MCF 10A (cell line): ENCODE results near the gene RARS2. TPM values are rescaled to one million over a fixed set of nuclear protein-coding genes. Genes with fewer than 3 reads are reported as not detected.

Experiments
- BruUV-seq: library from RNA; stranded (reverse); fragments of 400-500 nt; replicated peaks from 2 replicates; lab custom pipeline; 2021; lab: Mats Ljungman, UMichigan
- CTCF ChIA-PET: fragments of 300-600 bp; sonication (Branson Sonifier 250); formaldehyde crosslinking; extraction: SDS; loops from one replicate; lab custom pipeline; 2021; ENCODE audit warnings: antibody characterized with exemption, inconsistent platforms; lab: Yijun Ruan, JAX
- POLR2A ChIA-PET: fragments of 300-600, 350-650 bp; sonication (Branson Sonifier 250); formaldehyde crosslinking; extraction: SDS; loops from one replicate; lab custom pipeline; 2020; ENCODE audit warnings: antibody characterized with exemption, inconsistent platforms; lab: Yijun Ruan, JAX
- DNase-seq: peaks from one replicate; pipeline ENCODE4 v3.0.0-alpha.2; 2018; ENCODE audit not compliant: unreplicated experiment
- H3K27ac Mint-ChIP-seq: one replicate; pipeline ENCODE4 v1.8.0; 2022; ENCODE audit warnings: mild to moderate bottlenecking, low read depth, mixed read lengths; ENCODE audit not compliant: unreplicated experiment
- H3K27me3 Mint-ChIP-seq: one replicate; pipeline ENCODE4 v1.8.0; 2022; ENCODE audit warnings: mixed read lengths; ENCODE audit not compliant: insufficient read depth, unreplicated experiment
- H3K36me3 Mint-ChIP-seq: one replicate; pipeline ENCODE4 v1.8.0; 2022; ENCODE audit warnings: mild to moderate bottlenecking, moderate library complexity, mixed read lengths; ENCODE audit not compliant: insufficient read depth, unreplicated experiment
- H3K4me1 Mint-ChIP-seq: one replicate; pipeline ENCODE4 v1.8.0; 2022; ENCODE audit warnings: mixed read lengths; ENCODE audit not compliant: insufficient read depth, unreplicated experiment
- H3K4me3 Mint-ChIP-seq: one replicate; pipeline ENCODE4 v1.8.0; 2022; ENCODE audit warnings: mild to moderate bottlenecking, moderate library complexity, mixed read lengths; ENCODE audit not compliant: unreplicated experiment
- H3K9me3 Mint-ChIP-seq: one replicate; pipeline ENCODE4 v1.8.0; 2022; ENCODE audit warnings: mixed read lengths; ENCODE audit not compliant: unreplicated experiment
- intact Hi-C: fragments of 100-400 bp; cut with micrococcal nuclease; formaldehyde crosslinking; loops from 2 replicates; pipeline ENCODE4 v1.14.1; 2022
- total RNA-seq: library from RNA; stranded (reverse); gene quantifications from 2 replicates; pipeline ENCODE4 v1.2.3, GENCODE V29; 2022
- TF ChIP-seq, protein P1 (sequence below): fragments of 200-600 bp; IDR thresholded peaks from one replicate; pipeline ENCODE4 v1.8.0; 2022; ENCODE audit warnings: antibody characterized with exemption, mild to moderate bottlenecking; ENCODE audit not compliant: unreplicated experiment

RARS2 gene
- total RNA-seq, 1 experiment from 2014 or later: 29.9 TPM

GRCh38 chr6:87555506-87555905 is 34.3 kb downstream of the RARS2 start:
- Mint-ChIP-seq H3K27me3 (no peaks in the 10 kb centered on the region), H3K36me3 (peaks cover 48% of the 10 kb centered on the region), H3K9me3 (no peaks in the 10 kb centered on the region), H3K27ac (no peak overlapping the region), H3K4me3 (no peak overlapping the region), H3K4me1 (no peaks in the 10 kb centered on the region)
- intact Hi-C loops: no loop called here
- TF ChIP-seq, protein P1, sequence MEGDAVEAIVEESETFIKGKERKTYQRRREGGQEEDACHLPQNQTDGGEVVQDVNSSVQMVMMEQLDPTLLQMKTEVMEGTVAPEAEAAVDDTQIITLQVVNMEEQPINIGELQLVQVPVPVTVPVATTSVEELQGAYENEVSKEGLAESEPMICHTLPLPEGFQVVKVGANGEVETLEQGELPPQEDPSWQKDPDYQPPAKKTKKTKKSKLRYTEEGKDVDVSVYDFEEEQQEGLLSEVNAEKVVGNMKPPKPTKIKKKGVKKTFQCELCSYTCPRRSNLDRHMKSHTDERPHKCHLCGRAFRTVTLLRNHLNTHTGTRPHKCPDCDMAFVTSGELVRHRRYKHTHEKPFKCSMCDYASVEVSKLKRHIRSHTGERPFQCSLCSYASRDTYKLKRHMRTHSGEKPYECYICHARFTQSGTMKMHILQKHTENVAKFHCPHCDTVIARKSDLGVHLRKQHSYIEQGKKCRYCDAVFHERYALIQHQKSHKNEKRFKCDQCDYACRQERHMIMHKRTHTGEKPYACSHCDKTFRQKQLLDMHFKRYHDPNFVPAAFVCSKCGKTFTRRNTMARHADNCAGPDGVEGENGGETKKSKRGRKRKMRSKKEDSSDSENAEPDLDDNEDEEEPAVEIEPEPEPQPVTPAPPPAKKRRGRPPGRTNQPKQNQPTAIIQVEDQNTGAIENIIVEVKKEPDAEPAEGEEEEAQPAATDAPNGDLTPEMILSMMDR: no peak
- DNase-seq: no peak
- ChIA-PET POLR2A (no interaction called here), CTCF (no interaction called here)
- BruUV-seq: no TSS peak

DNA sequence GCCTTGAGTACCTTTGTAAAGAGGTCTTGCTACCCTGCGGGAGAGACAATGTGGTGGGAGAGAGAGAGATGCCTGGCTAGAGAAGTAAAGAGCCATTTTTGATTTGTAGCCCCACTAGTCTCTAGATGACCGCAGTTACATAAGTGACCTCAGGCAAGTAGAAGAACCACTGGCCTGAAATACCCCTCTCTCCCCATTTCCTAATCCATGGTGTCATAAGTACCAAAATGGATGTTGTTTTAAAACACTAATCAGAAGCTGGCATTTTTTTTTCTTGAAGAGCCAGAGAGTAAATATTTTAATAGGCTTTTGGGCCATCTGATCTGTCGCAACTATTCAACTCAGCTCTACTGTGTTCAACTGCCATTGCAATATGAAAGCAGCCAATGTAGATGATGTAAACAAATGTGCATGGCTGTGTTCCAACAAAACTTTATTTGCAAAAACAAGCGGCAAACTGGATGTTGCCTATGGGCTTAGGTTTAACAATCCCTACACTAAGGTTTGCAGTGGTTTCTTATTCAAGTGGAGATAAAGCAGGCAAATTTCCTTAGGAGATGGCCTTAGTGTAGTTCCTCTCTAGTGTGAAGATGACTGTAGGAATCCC is 36.5 kb downstream of the RARS2 start:
- Mint-ChIP-seq H3K27me3 (no peaks in the 10 kb centered on the region), H3K9me3 (no peaks in the 10 kb centered on the region), H3K4me3 (no peak overlapping the region), H3K4me1 (no peaks in the 10 kb centered on the region), H3K27ac (no peak overlapping the region), H3K36me3 (peaks cover 60% of the 10 kb centered on the region)
- POLR2A ChIA-PET: interaction anchor here (0.7 to 1.2 kb wide), 2 partner anchors 19 to 232 kb away, joined by 3 read pairs; no protein-coding TSS in a partner anchor
- CTCF ChIA-PET: no interaction called here
- TF ChIP-seq, protein P1: no peak
- intact Hi-C loops: no loop called here
- no peak for DNase-seq
- BruUV-seq: no TSS peak

GRCh38 chr6:87551799-87552198 is 38.0 kb downstream of the RARS2 start:
- DNase-seq: no peak
- Mint-ChIP-seq H3K27me3 (no peaks in the 10 kb centered on the region), H3K9me3 (no peaks in the 10 kb centered on the region), H3K27ac (no peak overlapping the region), H3K4me1 (no peaks in the 10 kb centered on the region), H3K36me3 (peaks cover 72% of the 10 kb centered on the region), H3K4me3 (no peak overlapping the region)
- intact Hi-C loops: no loop called here
- ChIA-PET POLR2A (interaction anchor here (0.9 kb wide), 1 partner anchor 13 kb away, joined by 3 read pairs; no protein-coding TSS in a partner anchor), CTCF (interaction anchor here (1.2 kb wide), 1 partner anchor 12 kb away, joined by 3 read pairs; no protein-coding TSS in a partner anchor)
- TF ChIP-seq, protein P1: no peak
- no TSS peak for BruUV-seq

- intact Hi-C loops: no loop called here
- Mint-ChIP-seq H3K4me3 (no peak overlapping the region), H3K36me3 (peaks cover 73% of the 10 kb centered on the region), H3K4me1 (no peaks in the 10 kb centered on the region), H3K27me3 (no peaks in the 10 kb centered on the region), H3K27ac (no peak overlapping the region), H3K9me3 (no peaks in the 10 kb centered on the region)
- ChIA-PET POLR2A (interaction anchor here (1.1 kb wide), 1 partner anchor 38 kb away, joined by 3 read pairs; no protein-coding TSS in a partner anchor), CTCF (interaction anchor here (0.9 kb wide), 1 partner anchor 152 kb away, joined by 5 read pairs; no protein-coding TSS in a partner anchor)
- no peak for DNase-seq
- no TSS peak for BruUV-seq
- TF ChIP-seq, protein P1: no peak
Measured at GRCh38 chr6:87544474-87544735, 45.4 kb downstream of the RARS2 start.
